GM19351 (cell line): ENCODE results near the gene KMT2C.
"Not testable (repeated sequence)": the region's sequence is repeated elsewhere in the genome, so short reads cannot be mapped to it uniquely, and the experiment has no call there.

ENCODE experiments used
- ATAC-seq: cut with Tn5 transposase; IDR thresholded peaks from one replicate; pipeline ENCODE4 v1.9.1; 2021; ENCODE audit warnings: mild to moderate bottlenecking, moderate library complexity; ENCODE audit not compliant: unreplicated experiment

The KMT2C gene

DNA sequence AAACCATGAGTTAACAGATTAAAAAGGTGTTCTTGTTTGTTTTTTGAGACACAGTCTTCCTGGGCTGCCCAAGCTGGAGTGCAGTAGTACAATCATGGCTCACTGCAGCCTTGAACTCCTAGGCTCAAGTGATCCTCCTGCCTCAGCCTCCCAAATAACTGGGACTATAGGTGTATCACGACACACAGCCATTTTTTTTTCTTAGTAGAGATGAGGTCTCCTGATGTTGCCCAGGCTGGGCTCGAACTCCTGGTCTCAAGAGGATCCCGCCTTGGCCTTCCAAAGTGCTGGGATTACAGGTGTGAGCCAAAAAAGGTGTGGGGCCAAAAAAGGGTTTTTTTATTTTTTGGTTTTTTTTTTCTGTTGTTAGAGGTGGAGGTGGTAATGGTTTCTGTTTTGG is 29.3 kb downstream of the KMT2C start:
- no peak for ATAC-seq

- not testable (repeated sequence) for ATAC-seq
Observed at GRCh38 chr7:152406030-152406429, 29.8 kb downstream of the KMT2C start.

- no peak for ATAC-seq
Observed at GRCh38 chr7:152403726-152404125, 32.1 kb downstream of the KMT2C start.

DNA sequence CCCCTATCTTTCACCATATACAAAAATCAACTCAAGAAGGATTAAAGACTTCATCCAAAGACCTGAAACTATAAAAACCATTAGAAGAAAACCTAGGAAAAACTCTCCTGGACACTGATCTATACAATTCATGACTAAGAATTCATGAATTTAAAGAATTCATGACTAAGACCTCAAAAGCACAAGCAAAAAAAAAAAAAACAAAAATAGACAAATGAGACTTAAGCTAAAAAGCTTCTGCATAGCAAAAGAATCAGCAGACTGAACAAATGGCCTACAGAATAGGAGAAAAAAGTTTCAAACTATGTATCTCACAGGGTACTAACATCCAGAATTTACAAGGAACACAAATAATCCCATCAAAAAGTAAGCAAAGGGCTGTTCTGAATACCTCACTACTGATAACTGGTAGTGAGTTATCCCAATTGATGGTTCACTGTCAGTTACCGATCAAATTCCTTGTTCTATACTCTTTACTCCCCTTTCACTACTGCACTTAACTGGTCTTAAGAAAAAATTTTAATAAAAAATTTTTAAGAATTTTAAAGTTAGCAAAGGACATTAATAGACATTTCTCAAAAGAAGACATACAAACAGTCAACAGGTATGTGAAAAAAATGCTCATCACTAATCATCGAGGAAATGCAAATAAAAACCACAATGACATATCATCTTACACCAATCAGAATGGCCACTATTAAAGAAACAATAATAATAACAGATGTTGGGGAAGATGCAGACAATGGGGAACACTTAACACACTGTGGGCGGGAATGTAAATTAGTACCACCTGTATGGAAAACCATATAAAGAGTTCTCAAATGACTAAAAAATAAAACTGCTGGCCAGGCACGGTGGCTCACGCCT is 33.2 kb downstream of the KMT2C start:
- no peak for ATAC-seq

GRCh38 chr7:152399344-152399743 is 36.5 kb downstream of the KMT2C start:
- ATAC-seq: no peak

GRCh38 chr7:152395112-152395511 is 40.7 kb downstream of the KMT2C start:
- no peak for ATAC-seq

DNA sequence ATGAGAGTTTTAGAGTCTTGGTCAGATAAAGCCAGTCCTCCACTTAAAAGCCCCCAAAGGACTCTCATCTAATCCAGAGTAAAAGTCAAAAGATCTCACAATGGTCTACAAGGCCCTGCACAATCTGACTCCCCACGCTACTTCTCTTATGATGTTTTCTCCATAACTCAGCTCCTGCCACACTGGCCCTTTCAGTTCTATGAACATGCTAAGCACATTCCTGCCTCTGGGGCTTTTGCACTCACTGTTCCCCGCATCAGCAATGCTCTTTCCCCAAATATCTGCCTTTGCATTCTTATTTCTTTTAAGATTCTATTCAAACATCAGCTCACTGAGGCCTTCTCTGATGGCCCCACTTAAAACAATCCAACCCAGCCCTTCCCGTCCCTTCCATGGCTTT is 41.6 kb downstream of the KMT2C start:
- ATAC-seq: not testable (repeated sequence)

DNA sequence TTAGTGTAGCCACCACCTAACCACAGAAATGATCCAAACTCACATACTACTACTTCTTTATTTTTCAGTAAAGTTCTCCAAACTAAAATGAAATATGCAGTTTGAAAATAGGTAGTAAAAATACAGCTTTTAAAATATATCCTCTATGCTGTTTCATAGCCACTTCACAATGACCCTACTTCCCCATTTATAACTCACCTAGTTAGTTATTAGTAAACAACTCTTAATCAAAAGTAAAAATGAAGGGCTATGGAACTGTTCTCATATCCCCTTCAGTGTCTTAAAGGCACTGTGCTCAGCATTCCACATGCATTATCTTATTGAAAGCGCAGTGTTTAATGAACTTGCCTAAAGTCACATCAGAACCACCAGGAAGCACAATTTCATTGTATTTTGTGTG is 43.5 kb downstream of the KMT2C start:
- ATAC-seq: no peak

DNA sequence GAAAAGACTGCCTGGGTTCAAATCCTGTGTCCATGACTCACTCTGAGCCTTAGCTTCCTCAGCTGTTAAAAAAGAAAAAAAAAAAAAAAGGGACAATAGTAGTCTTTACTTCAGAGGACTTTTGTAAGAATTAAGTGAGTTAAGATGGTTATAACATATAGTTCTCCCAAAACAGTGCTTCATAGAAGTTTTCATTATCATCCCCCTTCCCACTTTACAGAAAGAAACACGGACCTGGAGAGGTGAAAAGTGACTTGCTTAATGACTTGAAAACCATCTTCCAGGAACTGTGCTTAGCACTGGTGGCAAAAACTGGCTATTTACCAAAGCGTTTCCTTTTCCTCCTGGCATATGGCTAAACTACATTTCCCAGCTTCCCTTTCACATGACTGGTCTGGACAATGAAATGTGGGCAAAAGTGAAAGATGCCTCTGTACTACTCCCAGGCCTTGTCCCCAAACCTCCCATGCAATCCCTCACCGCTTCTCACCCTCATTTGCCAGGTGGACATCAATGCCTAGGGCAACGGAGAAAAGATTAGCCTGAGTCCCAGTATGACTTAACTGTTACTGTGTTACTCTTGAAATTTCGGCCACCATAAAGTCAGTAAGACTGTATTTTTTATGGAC is 49.6 kb downstream of the KMT2C start:
- not testable (repeated sequence) for ATAC-seq

DNA sequence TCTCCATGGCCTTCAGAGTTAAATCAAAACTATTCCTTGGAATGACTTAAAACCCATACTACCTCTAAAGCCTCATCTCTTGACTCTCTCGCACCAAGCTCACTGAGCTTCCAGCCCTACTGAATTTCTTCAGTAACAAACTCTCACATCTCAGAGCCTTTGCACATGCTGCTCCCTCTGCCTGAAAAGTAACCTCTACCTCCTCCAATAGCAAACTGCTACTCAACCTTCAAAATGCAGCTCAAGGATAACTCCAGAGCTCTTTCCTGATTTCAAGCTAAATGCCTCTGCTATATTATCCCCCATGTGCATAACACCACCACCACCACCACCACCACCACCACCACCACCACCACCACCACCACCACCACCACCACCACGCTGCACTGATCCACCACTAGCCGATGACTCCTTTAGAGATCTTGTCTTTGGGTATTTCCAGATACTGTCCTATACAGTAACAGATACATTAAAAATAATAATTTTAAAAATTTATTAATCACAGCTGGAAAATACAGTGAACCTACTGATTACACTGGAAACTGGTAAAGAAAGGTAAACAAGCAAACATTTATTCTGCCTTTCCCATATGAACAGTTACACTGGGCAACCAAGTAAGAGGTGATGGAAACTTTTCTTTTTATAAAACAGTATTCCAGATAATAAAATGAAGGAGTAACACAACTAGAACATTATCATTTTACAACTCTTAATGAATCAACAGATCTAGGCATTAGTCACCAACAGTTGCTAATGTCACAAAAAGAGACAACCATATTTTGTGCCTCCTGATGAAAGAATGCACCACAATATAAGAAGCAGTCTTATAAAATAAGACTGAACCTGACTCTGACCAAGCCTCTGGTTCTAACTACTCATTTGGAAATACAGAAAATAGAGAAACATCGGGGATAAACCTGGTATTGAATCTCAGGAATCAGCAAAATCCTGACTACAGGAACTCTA is 51.3 kb downstream of the KMT2C start:
- ATAC-seq: not testable (repeated sequence)

- ATAC-seq: no peak
Observed at GRCh38 chr7:152383341-152384234, 52.2 kb downstream of the KMT2C start.

DNA sequence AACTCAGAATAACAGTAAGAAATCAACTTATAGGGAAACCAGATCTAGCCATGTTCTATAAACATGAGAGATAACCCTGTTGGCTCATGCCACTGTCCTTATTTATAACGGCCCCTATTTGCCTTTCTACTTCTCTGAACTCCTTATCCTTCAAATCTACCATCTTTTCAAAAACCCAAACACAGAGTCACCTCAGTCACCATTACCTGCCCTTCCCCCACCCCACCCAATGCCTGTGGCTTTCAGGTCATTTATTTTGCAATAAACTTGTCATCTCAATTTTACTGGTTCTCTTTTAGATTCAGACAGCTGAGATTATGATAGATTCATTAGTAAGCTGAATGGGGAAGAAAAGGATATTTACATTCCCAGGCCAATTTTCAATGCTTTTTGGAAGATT is 53.6 kb downstream of the KMT2C start:
- no peak for ATAC-seq

DNA sequence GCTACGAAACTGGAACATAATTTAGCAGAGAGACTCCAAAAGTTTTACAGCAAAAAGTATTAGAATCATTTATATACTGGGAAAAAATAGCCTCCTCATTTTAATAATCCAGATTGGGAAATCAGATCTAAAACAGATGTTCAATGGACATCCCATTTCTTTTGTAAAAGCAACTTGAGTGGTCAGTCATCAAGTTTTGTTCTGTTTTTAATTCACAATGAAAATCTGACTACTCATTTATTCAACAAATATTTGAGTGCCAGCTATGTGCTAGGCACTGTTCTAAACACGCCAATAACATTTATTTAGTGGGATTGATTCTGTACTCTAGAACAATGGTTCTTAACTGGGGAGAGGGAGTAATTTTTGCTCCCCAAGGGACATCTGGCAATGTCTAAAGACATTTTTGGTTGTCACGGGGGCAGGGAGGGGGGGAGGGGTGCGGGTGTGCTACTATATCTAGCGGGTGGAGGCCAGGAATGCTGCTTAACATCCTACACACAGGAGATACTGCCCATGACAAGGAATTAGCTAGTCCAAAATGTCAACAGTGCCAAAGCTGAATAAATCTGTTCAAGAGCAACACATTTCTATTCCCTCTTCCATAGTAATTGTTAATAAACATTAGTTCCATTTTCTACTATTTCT is 54.7 kb downstream of the KMT2C start:
- ATAC-seq: not testable (repeated sequence)

GRCh38 chr7:152378497-152378896 is 57.3 kb downstream of the KMT2C start:
- not testable (repeated sequence) for ATAC-seq

DNA sequence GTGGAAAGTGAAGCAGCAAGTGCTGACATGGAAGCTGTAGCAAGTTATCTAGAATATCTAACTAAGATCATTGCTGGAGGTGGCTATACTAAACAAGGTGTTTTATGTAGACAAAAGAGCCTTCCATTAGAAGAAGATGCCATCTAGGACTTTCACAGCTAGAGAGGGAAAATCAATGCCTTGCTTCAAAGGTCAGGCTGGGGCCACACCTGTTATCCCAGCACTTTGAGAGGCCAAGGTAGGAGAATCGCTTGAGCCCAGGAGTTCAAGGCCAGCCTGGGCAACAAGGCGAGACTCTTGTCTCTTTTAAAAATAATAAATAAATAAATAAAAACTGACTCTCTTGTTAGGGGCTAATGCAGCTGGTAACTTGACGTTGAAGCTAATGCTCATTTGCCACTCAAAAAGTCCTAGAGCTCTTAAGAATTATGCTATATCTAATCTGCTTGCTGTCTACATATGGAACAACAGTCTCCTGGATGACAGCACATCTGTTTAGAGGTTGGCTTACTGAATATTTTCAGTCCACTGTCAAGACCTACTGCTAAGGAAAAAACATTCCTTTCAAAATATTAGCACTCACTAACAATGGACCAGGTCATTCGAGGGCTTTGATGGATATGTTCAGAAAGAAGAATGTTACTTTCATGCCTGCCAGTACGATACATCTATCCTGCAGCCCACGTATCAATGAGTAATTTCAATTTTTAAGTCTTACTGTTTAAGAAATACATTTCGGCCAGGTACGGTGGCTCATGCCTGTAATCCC is 58.9 kb downstream of the KMT2C start:
- ATAC-seq: not testable (repeated sequence)

GRCh38 chr7:152370297-152370696 is 65.5 kb downstream of the KMT2C start:
- no peak for ATAC-seq

DNA sequence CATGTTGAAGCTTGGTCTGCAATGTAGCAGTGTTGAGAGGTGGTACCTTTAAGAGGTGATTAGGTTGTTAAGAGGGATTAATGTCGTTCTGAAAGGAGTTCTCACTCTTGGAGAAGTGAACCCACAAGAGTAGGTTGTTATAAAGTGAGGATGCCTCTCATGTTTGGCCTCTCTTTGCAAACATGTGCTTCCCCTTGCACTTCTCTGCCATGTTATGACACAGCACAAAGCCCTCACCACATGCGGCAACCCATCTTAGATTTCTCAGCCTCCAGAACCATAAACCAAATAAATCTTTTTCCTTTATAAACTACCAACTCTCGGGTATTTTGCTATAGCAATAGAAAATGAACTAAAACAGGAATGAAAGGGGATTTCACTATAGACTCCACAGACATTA is 66.3 kb downstream of the KMT2C start:
- no peak for ATAC-seq

DNA sequence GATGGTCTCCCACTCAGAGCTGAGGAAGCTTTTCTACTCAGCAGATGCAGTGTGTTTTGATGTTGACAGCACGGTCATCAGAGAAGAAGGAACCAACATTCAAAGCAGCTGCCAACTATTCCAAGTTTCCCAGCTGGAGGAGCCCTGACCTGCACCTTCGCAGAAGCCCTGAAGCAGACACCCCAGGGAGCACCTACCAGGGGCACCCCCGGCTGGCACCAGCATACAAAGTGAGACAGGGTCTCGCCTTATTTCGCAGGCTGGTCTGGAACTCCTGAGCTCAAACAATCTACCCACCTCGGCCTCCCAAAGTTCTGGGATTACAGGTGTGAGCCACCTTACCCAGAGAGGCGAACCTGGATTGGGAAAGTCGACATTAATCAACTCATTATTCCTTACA is 68.6 kb downstream of the KMT2C start:
- ATAC-seq: no peak

- no peak for ATAC-seq
Observed at GRCh38 chr7:152366662-152367061, 69.1 kb downstream of the KMT2C start.
